Psoas muscle (tissue), 8 donors: Measurements from ENCODE around the gene BCAR3. TPM values are rescaled to one million over a fixed set of nuclear protein-coding genes. Genes with fewer than 3 reads are reported as not detected.

Experiments
- ATAC-seq, 4 donors: fragments of 200-7000 bp; cut with Tn5 transposase; one replicate each; pipeline ENCODE4 v1.9.1; 2020; ENCODE audit warnings: moderate library complexity in 3 of 4, mild to moderate bottlenecking in 2 of 4
- DNase-seq, 2 donors: peaks; one replicate each; pipeline ENCODE4 v3.0.0-alpha.2; 2020
- H3K27ac ChIP-seq: fragments of 200-600 bp; one replicate; pipeline ENCODE4 v1.8.0; 2022
- H3K27me3 ChIP-seq, 3 donors: fragments of 200-600 bp in 1 of 3; one replicate each; pipeline versions ENCODE4 v1.6.1 to v1.8.0; 2013 to 2022; ENCODE audit warnings: low read length in 2 of 3, mild to moderate bottlenecking in 2 of 3, moderate library complexity in 1 of 3; ENCODE audit not compliant: insufficient read depth in 3 of 3
- H3K36me3 ChIP-seq, 2 donors: fragments of 200-600 bp in 1 of 2; one replicate each; pipeline versions ENCODE4 v1.6.1 to v1.8.0; 2013 to 2022; ENCODE audit warnings: low read depth in 1 of 2, mild to moderate bottlenecking in 1 of 2, moderate library complexity in 1 of 2; ENCODE audit not compliant: insufficient read depth in 1 of 2
- H3K4me1 ChIP-seq: fragments of 200-600 bp; one replicate; pipeline ENCODE4 v1.8.0; 2022
- H3K4me3 ChIP-seq: fragments of 200-600 bp; one replicate; pipeline ENCODE4 v1.8.0; 2022; ENCODE audit warnings: mild to moderate bottlenecking
- H3K9me3 ChIP-seq: fragments of 200-600 bp; one replicate; pipeline ENCODE4 v1.8.0; 2022
- CTCF ChIP-seq: fragments of 200-600 bp; IDR thresholded peaks from one replicate; pipeline ENCODE4 v1.8.0; 2022; ENCODE audit warnings: antibody characterized with exemption
- whole genome bisulfite sequencing, 3 donors: extraction: QIAGEN DNeasy Blood & Tissue Kit; methylation state at CpG; one replicate each; pipeline versions ENCODE4 v1.1.6 to v1.1.7; 2013; 5-methylcytosine and 5-hydroxymethylcytosine counted together
- intact Hi-C, 2 donors: fragments of 100-400 bp; cut with DNase I; formaldehyde crosslinking; loops; one replicate each; pipeline versions ENCODE4 v1.11.0 to v1.14.2; 2022
- polyA plus RNA-seq, 3 donors: library from polyadenylated mRNA; stranded (reverse); fragments of 200-250 nt; gene quantifications; one replicate each; pipeline ENCODE4 v1.2.3, GENCODE V29; 2013
- total RNA-seq, 4 donors: library from RNA; stranded (reverse); fragmentation: NEBNext Ultra II Directional in 2 of 4; extraction: Animal tissue kit (Norgen Biotek cat#: 25700) in 2 of 4; gene quantifications; one replicate each; pipeline versions ENCODE4 v1.2.1 to v1.2.4, GENCODE V29; 2021 to 2023
- donor health status: healthy with polysubstance abuse.
- donor health status: DM: no; HTN: no; CAD: no; lungs with moderate emphysema.
- donor health status: Bipolar disorder and iron deficiency.
- donor health status: healthy.
- donor health status: DM: yes; HTN: yes; CAD: no.
- donor health status: DM: no; HTN: no; CAD: no.
- donor health status: DM: no; HTN: no; CAD: no.
- donor health status: DM: yes; HTN: yes; CAD: no.

The BCAR3 gene
- total and polyA plus RNA-seq, 7 donors: 15.8 to 64.1 (median 18.4) TPM

- intact Hi-C loops: loop anchor here in 1 of 2 donors (5.0 kb wide), 1 partner anchor 55 kb away; no protein-coding TSS in a partner anchor
- 86 to 98% (median 93%) methylated on average over 2 of the region's 2 CpGs for WGBS, 3 donors
- Histone ChIP-seq H3K4me3 (no peak overlapping the region), H3K36me3 (no peaks in the 10 kb centered on the region), H3K27me3 (no peaks in the 10 kb centered on the region), H3K4me1 (peaks cover 1% of the 10 kb centered on the region), H3K27ac (no peak overlapping the region), H3K9me3 (no peaks in the 10 kb centered on the region)
- no peak for TF ChIP-seq CTCF
- DNase-seq (no peak), ATAC-seq (no peak)
Measured at GRCh38 chr1:93687542-93687941, 5.9 kb upstream of the BCAR3 start.

GRCh38 chr1:93686504-93687250, 5.0 kb upstream of the BCAR3 start:
- H3K27ac ChIP-seq: no peak overlapping the region
- H3K4me3 ChIP-seq: no peak overlapping the region
- WGBS, 3 donors: 68 to 79% (median 69%) methylated on average over 3 of the region's 3 CpGs
- no peak for DNase-seq
- H3K36me3 ChIP-seq: no peaks in the 10 kb centered on the region
- TF ChIP-seq CTCF: no peak
- no peaks in the 10 kb centered on the region for H3K9me3 ChIP-seq
- intact Hi-C loops: loop anchor here in 1 of 2 donors (5.0 kb wide), 1 partner anchor 54 kb away; no protein-coding TSS in a partner anchor
- no peaks in the 10 kb centered on the region for H3K27me3 ChIP-seq
- H3K4me1 ChIP-seq: peaks cover 6% of the 10 kb centered on the region
- no peak for ATAC-seq

GRCh38 chr1:93685918-93686317, 4.3 kb upstream of the BCAR3 start:
- H3K4me1 ChIP-seq: peaks cover 6% of the 10 kb centered on the region
- DNase-seq (no peak), ATAC-seq (no peak)
- H3K27ac ChIP-seq: no peak overlapping the region
- no peaks in the 10 kb centered on the region for H3K9me3 ChIP-seq
- intact Hi-C loops: loop anchor here in 1 of 2 donors (5.0 kb wide), 1 partner anchor 54 kb away; no protein-coding TSS in a partner anchor
- H3K36me3 ChIP-seq: no peaks in the 10 kb centered on the region
- H3K4me3 ChIP-seq: no peak overlapping the region
- no peak for TF ChIP-seq CTCF
- 92 to 97% (median 96%) methylated on average over 1 of the region's 1 CpG for whole genome bisulfite sequencing, 3 donors
- no peaks in the 10 kb centered on the region for H3K27me3 ChIP-seq

- 96 to 99% (median 96%) methylated on average over 2 of the region's 2 CpGs for WGBS, 3 donors
- no peaks in the 10 kb centered on the region for H3K9me3 ChIP-seq
- ATAC-seq (no peak), DNase-seq (no peak)
- H3K27me3 ChIP-seq: no peaks in the 10 kb centered on the region
- no peak overlapping the region for H3K4me3 ChIP-seq
- H3K27ac ChIP-seq: no peak overlapping the region
- no peak for TF ChIP-seq CTCF
- intact Hi-C loops: loop anchor here in 1 of 2 donors (5.0 kb wide), 1 partner anchor 129 kb away; no protein-coding TSS in a partner anchor
- H3K4me1 ChIP-seq: peaks cover 6% of the 10 kb centered on the region
- H3K36me3 ChIP-seq: no peaks in the 10 kb centered on the region
Measured at GRCh38 chr1:93683234-93683633, 1.6 kb upstream of the BCAR3 start.
